AG08396 (cell line): ENCODE data around the gene GPR107.
A peak's percentile ranks its signal among the peaks of the same experiment; 100 is the strongest.

Experiments
- DNase-seq: peaks from one replicate; pipeline ENCODE4 v3.0.0; 2012; ENCODE audit warnings: low spot score, mixed read lengths

Gene GPR107

DNA sequence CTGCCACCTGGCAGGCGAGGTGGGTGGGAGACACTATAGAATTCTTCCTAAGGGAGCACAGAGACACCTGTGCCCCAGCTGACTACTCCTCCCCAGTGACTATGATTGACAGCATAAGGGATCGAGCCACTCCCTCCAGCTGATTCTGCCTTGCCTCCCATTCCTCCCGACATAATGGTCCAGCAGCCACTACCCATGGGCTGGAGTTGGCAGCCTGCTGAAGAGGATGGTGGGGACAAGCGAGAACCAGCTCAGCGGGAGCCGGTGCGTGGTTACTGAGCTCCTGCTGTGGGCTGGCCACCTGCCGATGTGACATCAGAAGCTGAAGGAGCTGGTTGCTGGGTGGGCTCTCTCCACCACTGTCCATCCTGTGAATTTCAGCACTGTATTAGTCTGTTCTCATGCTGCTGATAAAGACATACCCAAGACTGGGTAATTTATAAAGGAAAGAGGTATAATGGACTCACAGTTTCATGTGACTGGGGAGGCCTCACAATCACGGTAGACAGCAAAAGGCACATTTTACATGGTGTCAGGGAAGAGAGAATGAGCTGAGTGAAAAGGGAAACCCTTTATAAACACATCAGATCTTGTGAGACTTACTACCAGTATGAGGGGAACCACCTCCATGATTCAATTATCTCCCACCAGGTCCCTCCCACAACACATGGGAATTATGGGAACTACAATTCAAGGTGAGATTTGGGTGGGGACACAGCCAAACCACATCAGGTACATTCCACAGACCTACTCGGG, 106.4 kb downstream of the GPR107 start:
- no peak for DNase-seq

DNA sequence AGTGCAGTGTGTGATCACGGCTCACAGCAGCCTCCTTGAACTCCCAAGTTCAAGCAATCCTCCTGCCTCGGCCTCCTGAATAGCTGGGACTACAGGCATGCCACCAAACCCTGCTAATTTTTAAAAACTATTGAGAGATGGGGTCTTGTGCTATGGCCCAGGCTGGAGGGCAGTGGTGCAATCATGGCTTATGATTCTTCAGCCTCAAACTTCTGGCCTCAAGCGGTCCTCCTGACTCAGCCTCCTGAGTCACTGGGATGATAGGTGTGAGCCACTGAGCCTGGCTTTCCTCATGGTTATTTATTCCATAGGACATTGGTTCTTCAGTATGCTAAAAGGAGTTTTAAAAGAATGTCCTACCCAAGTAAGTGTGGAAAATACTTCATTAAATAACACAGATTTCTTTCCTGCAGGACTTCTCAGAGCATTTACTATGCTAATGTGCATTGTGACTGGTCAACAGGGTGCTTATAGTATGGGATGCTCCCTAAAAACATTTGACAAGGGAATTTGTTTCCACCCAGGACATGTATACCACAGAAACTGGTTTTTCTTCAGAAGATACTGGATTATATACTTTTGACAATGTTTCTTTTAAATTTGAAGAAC, 107.3 kb downstream of the GPR107 start:
- DNase-seq = no peak

DNA sequence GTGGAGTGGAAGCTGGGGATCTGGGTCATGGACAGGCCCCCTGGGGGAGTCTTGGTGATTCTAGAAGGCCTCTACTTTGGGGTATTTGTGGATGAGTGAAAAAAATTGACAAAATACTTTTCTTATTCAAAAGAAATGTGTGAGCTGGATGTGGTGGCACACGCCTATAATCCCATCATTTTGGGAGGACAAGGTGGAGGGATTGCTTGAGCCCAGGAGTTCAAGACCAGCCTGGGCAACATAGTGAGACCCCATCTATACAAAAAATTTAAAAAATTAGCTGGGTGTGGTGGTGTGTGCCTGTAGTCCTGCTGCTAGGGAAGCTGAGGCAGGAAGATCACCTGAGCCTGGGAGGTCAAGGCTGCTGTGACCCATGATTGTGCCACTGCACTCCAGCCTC, 111.9 kb downstream of the GPR107 start:
- no peak for DNase-seq

DNA sequence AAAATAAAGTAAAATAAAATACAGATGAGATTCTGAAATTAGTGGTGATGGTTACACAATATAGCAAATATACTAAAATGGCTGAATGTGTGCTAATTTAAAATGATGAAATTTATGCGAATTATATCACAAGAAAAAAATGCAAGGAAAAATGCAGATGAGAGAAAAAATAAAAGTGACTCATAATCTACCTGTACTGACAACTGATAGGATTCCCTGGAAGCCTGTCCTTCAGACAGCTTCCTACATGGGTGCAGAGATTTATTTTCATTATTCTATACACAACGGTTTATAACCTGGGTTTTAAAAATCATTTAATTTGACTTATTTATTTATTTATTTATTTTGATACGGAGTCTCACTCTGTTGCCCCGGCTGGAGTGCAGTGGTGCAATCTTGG, 112.7 kb downstream of the GPR107 start:
- DNase-seq = no peak

DNA sequence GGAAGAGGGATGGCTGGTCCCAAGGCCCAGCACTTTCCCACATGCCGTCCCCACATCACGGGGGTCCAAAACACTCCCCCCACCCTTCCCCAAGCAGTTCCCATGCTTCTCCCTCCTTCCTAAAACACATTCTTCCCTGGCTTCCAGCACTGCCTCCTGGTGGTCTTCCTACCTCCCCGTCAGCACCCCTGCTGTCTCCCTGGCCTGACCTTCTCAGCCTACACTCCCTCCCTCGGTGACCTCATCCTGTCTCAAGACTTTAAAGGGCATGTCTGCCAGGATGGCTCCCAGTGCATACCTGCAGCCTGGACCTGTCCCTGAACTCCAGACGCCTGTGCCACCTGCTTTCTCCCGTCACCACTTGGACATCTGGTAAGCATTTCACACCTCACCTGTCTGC, 114.2 kb downstream of the GPR107 start:
- no peak for DNase-seq

DNA sequence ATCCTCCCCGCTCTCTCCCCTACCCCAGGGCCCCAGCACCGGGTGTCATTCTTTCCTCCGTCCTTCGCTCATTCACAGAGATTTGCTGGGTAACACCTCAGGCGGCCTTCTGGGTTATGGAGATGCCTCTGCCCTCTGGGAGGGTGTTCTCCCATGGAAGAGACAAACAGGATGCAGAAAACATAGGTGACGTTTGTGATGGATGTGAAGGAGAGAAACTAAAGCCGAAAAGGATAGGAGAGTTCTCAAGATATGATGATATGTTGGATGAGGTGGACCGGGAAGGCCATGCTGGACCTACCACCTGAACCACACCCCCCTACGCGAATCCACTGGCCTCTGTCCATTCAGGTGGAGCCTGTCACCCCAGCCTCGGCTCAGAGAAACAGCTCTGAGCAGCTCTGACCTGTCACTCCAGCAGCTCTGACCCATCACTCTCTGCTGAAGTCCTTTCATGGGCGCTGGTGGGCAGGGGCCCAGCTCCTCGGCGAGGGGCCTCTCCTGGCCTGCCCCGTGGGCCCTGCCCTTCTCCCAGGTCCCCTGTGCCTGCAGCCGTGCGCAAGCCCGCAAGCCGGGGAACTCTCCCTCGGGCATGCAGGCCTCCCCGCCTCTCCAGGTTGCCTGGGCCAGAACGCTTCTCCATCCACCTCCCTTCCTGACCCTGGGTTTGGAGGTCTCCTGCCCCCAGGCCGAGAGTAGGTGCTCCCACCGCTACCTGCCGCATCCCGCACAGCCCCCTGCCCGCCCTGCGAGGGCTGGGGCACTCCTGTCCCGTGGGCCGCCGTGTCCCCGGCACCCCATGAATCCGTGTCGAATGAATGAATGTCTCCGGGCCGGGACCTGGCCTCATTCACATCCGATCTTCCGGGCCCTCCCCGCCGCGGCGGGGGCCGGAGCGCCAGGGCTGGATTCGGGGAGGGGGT, 117.8 kb downstream of the GPR107 start:
- DNase-seq = no peak

DNA sequence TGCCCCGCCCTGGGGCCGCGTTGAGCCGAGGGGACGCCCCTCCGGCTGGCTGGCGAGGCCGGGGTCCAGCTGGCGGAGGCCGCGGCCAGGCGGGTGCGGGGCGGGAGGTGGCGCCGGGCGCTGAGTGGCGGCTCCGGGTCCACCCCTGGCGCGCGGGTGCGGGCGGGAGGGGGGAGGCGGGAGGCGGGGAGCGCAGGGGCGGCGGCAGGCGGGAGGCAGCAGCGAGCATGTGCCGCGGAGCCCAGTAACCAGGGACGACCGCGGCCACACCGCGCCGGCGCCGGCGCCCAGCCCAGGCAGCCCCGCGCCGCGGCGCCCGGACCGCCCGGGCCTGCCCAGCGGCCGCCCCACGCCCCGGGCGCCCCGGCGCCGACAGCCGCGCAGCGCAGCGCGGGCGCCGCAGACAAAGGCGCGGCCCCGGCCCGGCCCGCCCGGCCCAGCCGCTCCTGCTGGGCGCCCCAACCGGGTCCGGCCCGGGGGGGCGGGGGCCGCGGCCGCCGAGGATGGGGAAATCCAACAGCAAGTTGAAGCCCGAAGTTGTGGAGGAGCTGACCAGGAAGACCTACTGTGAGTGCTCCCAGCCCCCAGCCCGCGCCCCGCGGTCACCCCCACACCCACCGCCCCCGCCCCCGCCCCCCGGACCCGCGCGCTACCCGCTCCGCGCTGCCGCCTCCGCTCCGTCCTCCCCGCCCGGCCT, 118.6 kb downstream of the GPR107 start, which contains the start of gene NCS1:
NCS1 (plus strand) TSS at position 244 of the 697 bp plus-strand sequence; CDS start at position 504, 260 bp downstream.
- peak; percentile 99 for DNase-seq

DNA sequence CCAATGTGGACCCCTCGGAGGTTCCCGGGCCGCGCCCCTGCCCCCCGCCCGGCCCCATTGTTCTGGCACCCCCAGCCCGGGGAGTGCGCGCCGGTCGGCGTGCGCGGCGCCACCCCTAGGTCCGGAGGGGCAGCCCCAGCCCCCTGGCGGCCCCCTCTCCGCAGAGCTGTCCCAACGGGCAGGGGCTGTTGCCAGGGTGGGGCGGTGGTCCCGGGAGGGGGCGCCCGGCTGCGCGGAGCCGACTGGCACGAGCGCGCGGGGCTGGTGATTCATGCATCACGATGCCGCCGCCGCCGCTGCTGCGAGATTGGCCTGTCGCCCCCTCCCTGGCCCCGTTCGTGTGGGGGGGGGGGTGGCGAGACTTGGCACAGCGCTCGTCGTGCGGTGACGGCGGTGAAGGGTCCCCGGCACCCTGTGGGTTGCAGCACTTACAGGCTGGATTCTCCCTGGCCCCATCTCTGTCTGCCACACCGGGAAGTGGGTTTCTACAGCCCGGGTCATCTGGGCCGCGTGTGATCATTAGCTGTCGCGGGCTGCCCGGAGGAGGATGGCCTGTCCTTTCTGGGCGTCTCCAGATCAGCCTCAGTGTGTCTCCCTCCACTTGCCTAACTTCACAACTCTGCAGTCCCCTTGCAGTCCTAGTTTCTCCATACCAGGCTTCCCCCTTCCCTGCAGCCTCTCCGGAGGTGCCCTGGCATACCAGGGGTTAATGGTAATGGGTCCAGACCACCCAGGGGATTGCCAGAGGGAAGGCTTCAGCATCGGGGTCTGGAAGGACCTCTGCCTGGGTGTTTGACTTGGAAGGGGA, 119.4 kb downstream of the GPR107 start:
- peak; percentile 76 for DNase-seq

DNA sequence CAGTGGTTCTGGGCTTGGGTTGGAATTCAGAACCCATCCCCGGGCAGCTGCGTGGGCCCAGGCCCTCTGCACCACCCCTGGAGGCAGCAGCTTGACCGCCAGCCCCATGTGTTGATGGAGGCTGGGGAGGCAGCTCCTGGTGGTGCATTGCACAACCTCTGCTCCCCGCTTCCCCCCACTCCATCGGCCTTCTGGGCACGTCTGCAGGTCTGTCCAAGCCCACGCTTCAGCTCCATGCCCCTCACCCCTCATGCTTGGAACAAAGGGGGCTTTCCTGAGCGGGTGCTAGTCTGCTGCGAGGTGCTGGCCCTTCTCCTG, 119.9 kb downstream of the GPR107 start:
- peak; percentile 67 for DNase-seq

DNA sequence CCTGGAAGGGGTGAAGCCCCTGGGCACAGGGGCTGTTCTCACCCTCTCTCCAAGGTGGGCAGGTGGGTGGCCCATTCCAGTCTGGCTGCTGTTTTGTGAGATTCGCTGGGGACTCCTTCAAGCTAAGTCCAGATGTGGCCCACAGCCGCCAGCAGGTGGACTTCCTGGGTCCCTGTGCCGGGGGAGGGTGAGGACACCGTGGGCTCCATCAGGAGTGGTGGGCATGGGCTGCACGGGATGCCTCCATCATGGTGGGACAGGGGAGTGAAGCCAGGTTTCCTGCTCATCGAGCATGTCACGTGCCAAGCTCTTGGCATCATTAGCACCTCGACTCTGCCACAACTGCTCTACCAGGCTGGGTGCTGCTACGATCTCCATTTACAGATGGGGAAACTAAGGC, 120.3 kb downstream of the GPR107 start:
- no peak for DNase-seq

DNA sequence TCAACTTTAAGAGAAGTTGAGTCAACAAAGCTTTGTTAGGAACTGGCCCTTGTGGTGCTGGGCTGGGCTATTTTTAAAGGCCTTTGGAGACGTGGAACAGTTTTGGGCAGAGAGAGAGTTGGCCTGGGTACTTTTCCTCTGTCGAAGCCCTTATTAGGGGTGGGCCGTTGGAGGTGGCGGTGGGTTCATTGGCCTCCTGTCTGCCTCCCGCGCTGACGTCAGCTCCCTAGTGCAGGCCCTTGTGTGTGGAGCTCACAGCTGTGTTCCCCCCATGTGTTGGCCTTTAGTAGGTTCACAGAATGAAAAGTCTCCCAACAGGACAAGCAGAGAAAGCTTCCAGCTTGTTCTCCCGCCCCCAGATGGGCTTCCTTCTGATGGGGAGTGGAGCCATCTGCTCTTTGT, 121.2 kb downstream of the GPR107 start:
- DNase-seq = no peak

DNA sequence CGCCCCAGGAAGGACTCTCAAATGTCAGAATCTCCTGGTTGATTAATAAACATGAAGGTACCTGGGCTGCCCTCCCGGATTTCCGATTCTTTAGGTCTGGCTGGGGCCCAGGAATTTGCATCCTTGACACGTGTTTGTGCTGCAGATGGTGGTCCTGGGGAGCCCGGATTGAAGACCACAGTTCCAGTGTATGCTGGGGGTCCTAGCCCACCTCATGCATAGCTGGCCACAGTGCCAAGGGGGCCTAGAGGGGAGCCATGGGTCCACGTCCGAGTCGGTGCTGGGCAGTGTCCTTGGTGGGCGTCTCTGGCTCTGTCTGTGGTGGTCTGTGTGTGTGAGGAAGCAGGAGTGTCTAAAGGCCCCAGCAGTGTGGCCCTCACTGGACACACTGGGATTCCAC, 121.6 kb downstream of the GPR107 start:
- DNase-seq = no peak

DNA sequence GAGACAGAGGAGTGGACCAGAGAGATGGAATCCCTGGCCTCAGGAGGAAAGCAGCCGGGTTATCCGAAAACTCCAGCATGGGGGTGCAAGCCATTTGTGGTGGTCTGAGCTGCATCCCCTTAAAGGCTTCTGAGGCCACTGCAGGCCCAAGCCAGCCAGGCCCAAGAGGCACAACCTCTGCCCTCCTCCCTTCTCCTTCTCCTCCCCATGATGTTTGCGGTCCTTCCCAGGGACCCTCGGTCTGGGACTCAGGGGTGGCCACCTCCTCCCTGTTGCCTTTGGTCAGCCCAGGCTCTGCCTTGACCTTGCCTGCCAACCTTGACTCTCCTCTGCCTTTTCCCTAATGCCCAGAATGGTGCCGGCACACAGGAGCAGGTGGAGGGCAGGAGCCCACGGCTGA, 123.1 kb downstream of the GPR107 start:
- DNase-seq = no peak

DNA sequence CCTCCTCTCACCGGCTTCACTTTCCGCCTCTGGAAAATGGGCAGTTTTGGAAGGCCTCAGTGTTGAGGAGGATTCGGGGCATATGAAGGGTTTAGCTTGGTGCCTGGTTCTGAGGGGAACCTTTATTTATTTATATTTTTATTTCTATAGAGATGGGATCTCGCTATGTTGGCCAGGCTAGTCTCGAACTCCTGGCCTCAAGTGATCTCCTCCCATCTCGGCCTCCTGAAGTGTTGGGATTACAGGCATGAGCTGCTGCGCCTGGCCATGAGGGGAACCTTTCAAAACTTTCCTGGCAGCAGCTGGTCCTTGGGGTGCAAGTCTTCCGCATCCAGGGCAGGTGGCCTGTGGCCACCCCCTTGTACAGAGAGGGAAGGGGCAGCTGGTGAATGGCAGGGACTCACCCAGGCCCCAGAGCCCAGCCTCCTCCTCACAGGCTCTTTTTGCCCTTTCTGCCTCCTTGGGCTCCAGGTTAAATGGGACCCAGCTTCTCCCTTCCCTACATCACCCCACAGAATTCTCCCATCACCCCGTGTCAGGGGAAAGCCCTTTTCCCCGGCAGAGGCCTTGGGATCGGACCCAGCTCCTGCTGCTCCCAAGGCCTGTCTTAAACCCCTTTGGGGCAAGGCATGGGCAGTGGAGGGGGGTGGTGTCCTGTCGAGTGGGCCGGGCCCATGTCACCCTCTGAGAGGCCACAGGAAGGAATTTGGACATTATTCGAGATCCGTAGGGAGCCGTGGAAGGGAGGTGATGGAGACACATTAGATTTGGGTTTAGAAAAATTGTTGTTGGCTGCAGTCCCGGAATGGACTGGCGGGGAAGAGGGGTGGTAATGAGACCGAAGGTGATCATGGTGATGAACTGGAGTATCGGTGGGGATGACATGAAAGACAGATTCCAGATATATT, 124.4 kb downstream of the GPR107 start:
- DNase-seq = no peak

DNA sequence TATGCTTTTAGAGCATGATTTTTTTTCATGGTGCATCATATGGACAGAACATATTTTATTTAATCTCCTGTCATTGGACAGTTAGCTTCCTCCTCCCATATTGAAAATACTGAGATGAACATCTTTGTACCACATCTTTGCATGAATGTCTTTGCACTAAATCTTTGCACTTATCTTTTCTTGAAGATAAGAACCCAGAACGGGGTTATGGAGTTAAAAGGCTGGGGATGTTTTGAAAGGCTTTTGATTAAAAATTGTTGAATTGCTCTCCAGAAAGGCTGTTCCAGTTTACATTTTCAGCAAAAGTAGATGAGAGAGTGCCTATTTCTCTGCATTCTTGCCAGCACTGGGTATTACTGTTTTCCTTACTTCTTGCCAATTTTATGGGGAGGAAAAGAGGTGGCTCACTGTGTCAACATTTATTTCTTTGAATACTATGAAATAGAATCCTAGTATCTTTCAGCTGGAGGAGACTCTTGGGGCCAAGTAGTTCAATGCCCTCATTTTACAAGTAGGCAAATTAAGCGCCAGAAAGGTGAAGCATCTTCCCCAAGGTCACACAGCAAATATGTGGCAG, 125.7 kb downstream of the GPR107 start:
- DNase-seq = no peak

DNA sequence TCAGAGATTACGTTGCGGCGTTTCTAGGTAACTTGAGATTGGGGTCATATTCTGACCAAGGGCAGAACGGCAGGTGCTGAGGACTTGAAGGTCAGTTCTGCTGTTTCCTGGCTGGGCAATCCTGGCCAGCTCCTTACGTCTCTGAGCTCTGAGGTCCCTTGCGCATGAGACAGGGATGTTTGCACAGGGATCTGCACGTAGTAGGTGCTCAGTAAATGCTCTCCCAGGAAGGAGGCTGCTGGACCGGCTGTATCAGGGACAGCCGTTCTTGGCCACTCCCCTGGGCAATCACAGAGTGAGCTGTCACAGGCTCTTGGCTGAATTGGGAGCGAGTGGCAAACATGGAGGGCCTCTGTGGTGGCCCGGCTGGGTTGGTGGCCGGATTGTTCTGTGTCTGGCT, 126.8 kb downstream of the GPR107 start:
- DNase-seq = no peak

DNA sequence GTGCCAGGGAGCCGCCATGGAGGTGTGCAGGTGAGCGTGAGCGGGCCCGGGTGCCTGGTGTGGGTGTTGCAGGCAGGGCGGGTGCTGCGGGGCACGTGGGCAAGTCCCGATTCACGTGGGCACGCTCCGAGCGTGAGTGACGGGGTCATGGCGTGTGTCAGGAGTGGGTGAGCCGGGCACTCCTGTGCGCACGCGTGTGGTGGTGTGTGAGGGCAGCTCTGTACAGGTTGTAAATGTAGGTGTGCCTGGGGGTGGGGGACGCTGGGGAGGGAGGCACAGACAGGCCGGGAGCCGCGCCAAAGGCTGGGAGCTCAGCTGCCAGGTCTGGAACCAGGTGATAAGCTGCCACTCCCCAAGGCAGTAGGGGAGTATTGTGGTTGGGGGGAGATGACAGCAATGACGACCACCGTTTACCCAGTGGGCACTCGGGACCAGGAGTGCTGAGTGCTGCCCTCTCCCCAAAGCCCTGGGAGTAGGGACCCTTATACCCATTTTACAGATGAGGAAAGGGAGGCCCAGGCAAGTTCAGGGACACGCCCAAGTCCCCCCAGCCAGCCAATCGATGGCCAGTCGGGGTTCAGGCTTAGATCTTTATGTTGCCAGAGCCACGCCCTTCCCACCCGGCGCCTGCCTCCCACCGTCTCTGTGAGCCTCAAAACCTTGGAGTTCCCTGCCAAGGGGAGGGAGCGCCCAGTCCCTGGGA, 128.1 kb downstream of the GPR107 start:
- no peak for DNase-seq

DNA sequence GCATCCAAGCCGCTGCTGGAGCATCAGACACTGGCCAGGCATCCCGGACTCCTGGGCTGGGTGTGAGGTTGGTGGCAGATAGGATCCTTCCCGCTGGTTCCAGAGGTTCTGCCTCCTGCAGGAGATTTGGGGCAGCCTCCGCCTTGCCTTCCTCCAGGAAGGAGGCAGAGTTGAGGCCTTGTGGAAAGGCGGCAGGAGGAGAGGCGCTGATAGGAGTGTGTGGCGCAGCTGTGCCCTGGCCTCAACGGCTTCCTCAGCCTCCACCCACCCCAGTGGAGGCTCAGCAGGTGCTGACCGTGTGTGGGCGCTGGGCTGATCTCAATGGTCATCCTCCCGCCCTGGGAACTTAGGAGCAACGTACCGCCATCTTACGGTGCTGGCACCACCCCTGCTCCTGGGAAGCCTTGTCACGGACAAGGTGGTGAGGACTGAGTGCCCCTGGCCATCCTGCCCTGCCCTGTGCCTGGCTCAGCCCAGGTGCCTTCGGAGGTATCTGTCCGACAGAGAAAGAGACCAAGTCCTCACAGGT, 128.7 kb downstream of the GPR107 start:
- no peak for DNase-seq

DNA sequence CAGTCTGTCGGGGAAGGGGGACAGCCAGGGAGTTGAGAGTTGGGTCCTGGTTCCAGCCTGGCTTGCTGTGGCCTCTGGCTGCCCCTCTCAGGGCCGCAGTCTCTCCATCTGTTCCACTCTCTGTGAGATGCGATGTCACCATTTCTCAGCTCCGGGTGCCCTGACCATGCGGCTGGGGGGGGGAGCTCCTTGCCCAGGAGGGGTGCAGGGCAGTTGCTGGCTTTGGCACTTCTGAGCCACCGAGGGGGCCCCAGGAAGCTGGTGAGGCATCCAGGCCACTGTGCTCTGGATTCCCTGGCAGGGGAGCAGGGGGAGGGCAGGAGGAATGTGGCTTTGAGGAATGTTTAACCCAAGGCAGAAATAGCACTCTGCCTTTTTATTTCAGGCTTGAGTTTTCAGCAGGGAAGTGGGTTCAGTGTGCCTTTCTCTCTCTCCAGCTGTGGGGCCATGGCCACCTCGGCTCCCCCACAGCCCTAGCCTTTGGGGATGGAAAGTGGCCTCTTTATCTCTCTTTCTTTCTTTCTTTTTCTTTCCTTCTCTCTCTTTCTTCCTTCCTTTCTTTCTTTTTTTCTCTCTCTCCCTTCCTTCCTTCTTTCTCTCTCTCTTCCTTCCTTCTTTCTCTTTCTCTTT, 129.5 kb downstream of the GPR107 start:
- peak; percentile 92 for DNase-seq
